ENCODE data around the gene MAD1L1.

GRCh38 chr7:2124604-2125345 lies 108.0 kb downstream of the MAD1L1 start:
- TF ChIP-seq, protein P1, sequence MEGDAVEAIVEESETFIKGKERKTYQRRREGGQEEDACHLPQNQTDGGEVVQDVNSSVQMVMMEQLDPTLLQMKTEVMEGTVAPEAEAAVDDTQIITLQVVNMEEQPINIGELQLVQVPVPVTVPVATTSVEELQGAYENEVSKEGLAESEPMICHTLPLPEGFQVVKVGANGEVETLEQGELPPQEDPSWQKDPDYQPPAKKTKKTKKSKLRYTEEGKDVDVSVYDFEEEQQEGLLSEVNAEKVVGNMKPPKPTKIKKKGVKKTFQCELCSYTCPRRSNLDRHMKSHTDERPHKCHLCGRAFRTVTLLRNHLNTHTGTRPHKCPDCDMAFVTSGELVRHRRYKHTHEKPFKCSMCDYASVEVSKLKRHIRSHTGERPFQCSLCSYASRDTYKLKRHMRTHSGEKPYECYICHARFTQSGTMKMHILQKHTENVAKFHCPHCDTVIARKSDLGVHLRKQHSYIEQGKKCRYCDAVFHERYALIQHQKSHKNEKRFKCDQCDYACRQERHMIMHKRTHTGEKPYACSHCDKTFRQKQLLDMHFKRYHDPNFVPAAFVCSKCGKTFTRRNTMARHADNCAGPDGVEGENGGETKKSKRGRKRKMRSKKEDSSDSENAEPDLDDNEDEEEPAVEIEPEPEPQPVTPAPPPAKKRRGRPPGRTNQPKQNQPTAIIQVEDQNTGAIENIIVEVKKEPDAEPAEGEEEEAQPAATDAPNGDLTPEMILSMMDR (IDR thresholded peaks at IDR 0.05; ENCODE audit: insufficient read depth, low read depth, low read length) = no peak
- no peak for TF ChIP-seq EZH2 (IDR thresholded peaks at IDR 0.05; ENCODE audit: insufficient read depth, low read length)
